PC-9 (cell line): ENCODE measurements around the gene SP140.

Experiments
- CTCF ChIP-seq: fragments of 200-600 bp; sonication (generic); conservative IDR thresholded peaks from 2 replicates; pipeline ENCODE4 v1.6.1; 2017; ENCODE audit warnings: mixed run types, antibody characterized with exemption, mild to moderate bottlenecking, moderate library complexity
- EZH2 ChIP-seq: fragments of 200-600 bp; sonication (generic); IDR thresholded peaks from 2 replicates; pipeline ENCODE4 v1.8.0; 2017; ENCODE audit warnings: antibody characterized with exemption, low read depth

GRCh38 chr2:230216489-230216888 is 9.0 kb upstream of the SP140 start:
- TF ChIP-seq CTCF (no peak), EZH2 (no peak)
